NK-92 (cell line): ENCODE results near the gene BORCS5.

Experiments
- DNase-seq: peaks from one replicate; lab custom pipeline; 2025; ENCODE audit not compliant: unreplicated experiment; lab: John Stamatoyannopoulos, UW

The BORCS5 gene

DNA sequence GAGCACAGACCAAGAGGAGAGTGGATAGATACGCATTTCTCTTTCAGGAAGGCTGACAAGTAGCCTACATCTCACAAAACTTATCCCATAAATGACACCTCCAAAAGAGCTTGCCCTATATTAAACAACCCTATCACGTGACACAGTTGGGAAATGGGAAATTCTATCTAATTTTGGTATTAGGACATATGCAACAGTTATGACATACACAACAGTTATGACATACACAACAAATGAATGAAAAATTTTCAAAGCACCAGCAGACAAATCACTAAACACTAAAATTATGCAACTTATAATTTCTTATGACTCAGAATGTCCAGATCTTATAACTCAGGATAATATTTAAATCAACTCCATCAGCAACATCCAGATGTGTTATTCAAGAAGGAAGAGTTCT, 151.7 kb downstream of the BORCS5 start:
- no peak for DNase-seq

DNA sequence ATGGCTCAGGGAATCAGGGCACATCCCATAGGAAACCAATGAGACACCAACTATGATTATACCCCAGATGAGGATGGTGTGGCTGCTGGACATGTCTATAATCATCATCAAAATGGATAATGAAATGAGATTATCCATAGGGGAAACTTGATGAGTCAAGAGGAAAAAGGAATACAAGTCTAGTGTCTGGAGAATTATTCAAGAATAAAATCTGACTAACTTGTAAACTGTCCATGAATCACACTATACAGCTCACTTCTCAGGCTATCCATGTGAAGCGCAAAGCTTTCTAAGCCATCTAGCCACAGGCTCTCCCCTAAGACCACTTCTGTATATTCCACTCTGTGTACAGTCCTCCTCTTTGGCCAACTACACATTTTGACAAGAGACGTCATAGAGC, 153.3 kb downstream of the BORCS5 start:
- DNase-seq, result no peak

DNA sequence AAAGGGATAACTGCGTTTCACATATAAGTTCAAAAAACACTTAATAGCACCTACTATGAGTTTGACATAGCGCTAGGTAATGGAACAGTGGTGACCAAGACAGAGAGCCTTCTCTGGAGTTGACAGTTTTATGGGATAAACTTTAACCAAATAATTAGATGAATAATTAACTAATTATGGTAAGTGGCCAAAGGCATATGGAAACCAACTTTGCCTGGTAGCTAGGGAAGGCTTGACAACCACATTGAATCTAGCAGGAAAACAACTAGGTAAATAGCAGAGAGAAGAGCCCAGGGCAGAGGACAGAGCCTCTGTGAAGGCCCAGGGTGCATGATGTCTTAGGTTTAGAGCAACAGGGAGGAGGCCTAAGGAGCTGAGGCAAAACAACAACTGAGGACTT, 153.7 kb downstream of the BORCS5 start:
- no peak for DNase-seq

DNA sequence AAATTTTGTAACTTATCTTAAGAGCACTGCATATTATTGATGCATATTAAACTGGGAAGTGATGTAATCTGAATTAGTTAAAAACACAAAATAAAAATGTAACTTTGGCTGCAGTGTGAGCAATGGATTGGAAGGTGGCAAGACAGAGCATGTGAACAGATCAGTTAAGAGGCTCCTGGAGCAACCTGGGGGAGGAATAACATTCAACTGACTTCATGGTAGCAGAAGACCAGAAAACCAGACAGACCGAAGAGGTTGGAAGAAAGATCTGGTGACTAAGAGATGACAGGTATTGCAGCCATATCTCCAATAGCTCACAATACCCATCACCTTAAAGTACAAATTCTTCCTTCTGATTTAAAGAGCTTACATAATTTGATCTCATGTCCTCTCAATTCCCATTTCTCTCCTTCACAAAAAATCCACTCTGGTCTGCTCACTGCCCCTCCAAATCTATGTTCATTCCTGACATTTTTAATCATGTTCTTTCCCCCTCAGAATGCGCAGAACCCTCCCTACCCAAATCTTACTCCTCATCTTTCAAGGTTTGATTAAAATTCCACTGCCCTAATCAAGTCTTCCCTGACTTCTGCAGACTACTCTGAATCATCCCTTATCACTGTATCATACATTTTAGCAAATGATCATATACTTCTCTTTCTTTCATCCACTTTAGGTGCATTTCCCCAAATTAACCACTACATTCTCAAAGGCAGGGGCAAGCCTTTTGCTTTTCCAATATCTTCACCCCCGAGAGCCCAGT, 154.3 kb downstream of the BORCS5 start:
- no peak for DNase-seq

DNA sequence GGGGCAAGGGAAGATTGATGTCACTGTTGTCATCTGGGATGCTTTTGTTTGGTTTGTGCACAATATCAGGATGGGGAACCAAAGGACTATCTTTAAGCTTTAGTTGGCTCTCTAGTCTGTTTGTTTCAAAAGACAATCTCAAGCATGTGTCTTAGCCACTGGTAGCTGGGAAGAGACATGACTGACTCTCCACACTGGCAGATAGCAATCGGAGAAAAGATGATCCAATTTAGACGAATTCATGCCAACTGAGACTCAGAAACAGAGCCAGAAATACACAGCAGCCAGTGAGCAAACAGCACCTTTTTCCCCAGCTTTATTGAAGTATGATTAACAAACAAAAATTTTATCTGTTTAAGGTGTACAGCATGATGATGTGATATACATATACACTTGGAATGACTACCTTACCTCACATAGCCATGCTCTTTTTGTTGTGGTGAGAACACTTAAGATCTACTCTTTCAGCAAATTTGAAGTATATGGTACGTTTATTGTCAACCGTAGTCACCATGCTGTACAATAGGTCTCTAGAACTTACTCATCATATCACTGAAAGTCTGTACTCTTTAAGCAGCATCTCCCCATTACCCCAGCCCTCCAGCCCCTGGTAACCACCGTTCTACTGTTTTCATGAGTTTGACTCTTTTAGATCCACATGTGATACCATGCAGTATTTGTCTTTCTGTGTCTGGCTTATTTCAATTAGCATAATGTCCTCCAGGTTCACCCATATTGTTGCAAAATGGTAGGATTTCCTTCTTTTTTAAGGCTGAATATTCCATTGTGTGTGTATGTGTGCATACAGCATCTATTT, 155.2 kb downstream of the BORCS5 start:
- no peak for DNase-seq

DNA sequence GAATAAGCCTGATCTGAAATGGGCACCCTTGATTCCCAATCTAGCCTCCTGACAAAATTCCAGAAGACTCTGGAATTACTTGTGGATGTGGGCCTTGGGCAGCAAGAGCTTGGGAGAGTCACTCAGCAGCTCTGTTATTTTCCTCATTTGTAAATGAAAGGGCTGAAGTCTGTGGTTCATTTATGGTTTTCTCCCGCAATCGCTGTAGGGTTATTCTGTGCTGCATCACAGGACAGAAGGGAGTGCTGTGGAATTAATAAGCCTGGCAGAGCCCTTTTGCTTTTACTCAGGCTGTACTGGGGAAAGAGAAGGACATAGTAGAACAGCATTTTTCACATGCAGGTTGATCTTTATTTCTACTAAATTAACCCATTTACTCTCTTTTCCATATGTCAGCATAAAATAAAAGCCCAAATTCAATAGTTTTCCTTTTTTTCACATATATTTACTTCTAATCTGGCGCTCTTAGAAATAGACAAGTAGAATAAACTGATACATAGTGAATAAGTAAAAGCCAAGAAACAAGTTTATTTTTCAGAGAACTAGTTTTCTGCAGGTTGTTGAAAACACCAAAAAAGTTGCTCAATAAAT, 156.6 kb downstream of the BORCS5 start:
- DNase-seq, result no peak

DNA sequence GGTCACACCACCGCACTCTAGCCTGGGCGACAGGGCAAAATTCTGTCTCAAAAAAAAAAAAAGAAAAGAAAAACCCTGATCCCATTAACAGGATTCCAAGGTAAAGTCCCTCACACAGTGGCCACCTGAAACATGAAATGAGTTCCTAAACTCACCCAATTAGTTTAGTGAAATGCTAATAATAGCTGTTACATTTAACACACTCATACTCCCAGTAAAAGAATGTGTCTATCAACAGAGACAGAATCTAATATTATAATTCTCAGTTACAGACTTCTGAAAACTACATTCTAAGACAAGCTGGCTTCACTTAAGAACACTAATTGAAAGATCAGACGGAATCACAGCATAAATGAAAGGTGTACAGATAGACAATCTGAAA, 161.6 kb downstream of the BORCS5 start:
- DNase-seq, result no peak

DNA sequence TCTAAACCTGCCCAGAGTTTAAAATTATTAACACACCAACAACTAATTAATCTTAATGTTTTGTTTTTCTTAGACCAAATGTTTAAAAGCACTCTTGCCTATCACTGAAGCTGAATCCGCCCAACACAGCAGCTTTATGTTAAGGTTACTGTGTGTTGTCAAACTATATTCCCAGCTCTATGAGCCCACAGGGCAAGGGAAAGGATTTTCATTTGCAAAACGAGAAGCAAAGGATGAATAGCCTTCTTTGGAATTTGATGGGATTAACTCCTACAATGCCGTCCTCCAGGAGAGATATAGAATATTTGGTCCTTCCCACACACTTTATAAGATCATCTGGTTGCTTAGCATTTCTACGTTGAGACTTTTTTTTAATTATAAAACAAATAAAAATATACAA, 162.0 kb downstream of the BORCS5 start:
- DNase-seq, result no peak
